ENCODE data around the gene DMPK. TPM values are rescaled to one million over a fixed set of nuclear protein-coding genes. Genes with fewer than 3 reads are reported as not detected.

Gene DMPK
- total RNA-seq, 1 donor from 2014 or later, result 42.6 TPM

- H3K4me3 ChIP-seq, result no peak overlapping the region
- intact Hi-C loops (cut with DNase I), result no loop called here
- no peaks in the 10 kb centered on the region for H3K36me3 ChIP-seq
- H3K27me3 ChIP-seq (ENCODE audit: low read depth), result peaks cover 10% of the 10 kb centered on the region
- H3K27ac ChIP-seq, result no peak overlapping the region
- peaks cover 32% of the 10 kb centered on the region for H3K4me1 ChIP-seq
- DNase-seq, result no peak
- H3K9me3 ChIP-seq, result no peaks in the 10 kb centered on the region
- TF ChIP-seq CTCF (IDR thresholded peaks at IDR 0.05), result no peak
- no peak for ATAC-seq
Observed at GRCh38 chr19:45762870-45763631, 19.2 kb downstream of the DMPK start.

GRCh38 chr19:45761714-45762113, 20.6 kb downstream of the DMPK start:
- H3K36me3 ChIP-seq, result no peaks in the 10 kb centered on the region
- no peak for ATAC-seq
- H3K4me1 ChIP-seq, result peaks cover 20% of the 10 kb centered on the region
- no peak for DNase-seq
- peaks cover 10% of the 10 kb centered on the region for H3K27me3 ChIP-seq (ENCODE audit: low read depth)
- no peaks in the 10 kb centered on the region for H3K9me3 ChIP-seq
- intact Hi-C loops (cut with DNase I), result no loop called here
- no peak overlapping the region for H3K4me3 ChIP-seq
- no peak overlapping the region for H3K27ac ChIP-seq
- no peak for TF ChIP-seq CTCF (IDR thresholded peaks at IDR 0.05)

GRCh38 chr19:45758921-45759320, 23.4 kb downstream of the DMPK start:
- Histone ChIP-seq H3K4me3 (no peak overlapping the region), H3K9me3 (no peaks in the 10 kb centered on the region), H3K27me3 (ENCODE audit: low read depth) (no peaks in the 10 kb centered on the region), H3K36me3 (no peaks in the 10 kb centered on the region), H3K27ac (no peak overlapping the region), H3K4me1 (no peaks in the 10 kb centered on the region)
- DNase-seq, result no peak
- no peak for TF ChIP-seq CTCF (IDR thresholded peaks at IDR 0.05)
- no peak for ATAC-seq
- intact Hi-C loops (cut with DNase I), result no loop called here

- H3K9me3 ChIP-seq, result no peaks in the 10 kb centered on the region
- H3K4me3 ChIP-seq, result no peak overlapping the region
- no peaks in the 10 kb centered on the region for H3K36me3 ChIP-seq
- DNase-seq (no peak), ATAC-seq (no peak)
- no peak overlapping the region for H3K27ac ChIP-seq
- no peaks in the 10 kb centered on the region for H3K27me3 ChIP-seq (ENCODE audit: low read depth)
- H3K4me1 ChIP-seq, result no peaks in the 10 kb centered on the region
- intact Hi-C loops (cut with DNase I), result no loop called here
- no peak for TF ChIP-seq CTCF (IDR thresholded peaks at IDR 0.05)
Observed at GRCh38 chr19:45757695-45758094, 24.6 kb downstream of the DMPK start.

GRCh38 chr19:45754323-45754722, 28.0 kb downstream of the DMPK start:
- DNase-seq (no peak), ATAC-seq (no peak)
- Histone ChIP-seq H3K27me3 (ENCODE audit: low read depth) (no peaks in the 10 kb centered on the region), H3K36me3 (no peaks in the 10 kb centered on the region), H3K27ac (no peak overlapping the region), H3K4me1 (no peaks in the 10 kb centered on the region), H3K4me3 (no peak overlapping the region), H3K9me3 (no peaks in the 10 kb centered on the region)
- no peak for TF ChIP-seq CTCF (IDR thresholded peaks at IDR 0.05)
- intact Hi-C loops (cut with DNase I), result no loop called here

All from lower lobe of right lung (tissue), 2 donors.